AG09309 (cell line): Measurements from ENCODE around the gene AGRN.
"Not testable (repeated sequence)": the region's sequence is repeated elsewhere in the genome, so short reads cannot be mapped to it uniquely, and the experiment has no call there.

Source experiments
- DNase-seq: peaks from one replicate; pipeline ENCODE4 v3.0.0-alpha.2; 2010; ENCODE audit warnings: low read depth
- H3K4me3 ChIP-seq: 2 replicates; pipeline ENCODE4 v1.5.1; 2011; ENCODE audit warnings: mild to moderate bottlenecking, low read depth, low read length, moderate library complexity; ENCODE audit not compliant: control insufficient read depth
- CTCF ChIP-seq: IDR thresholded peaks from 2 replicates; pipeline ENCODE4 v1.5.1; 2011; ENCODE audit warnings: mild to moderate bottlenecking, low read depth, low read length, inconsistent platforms; ENCODE audit not compliant: insufficient read depth, control insufficient read depth; ENCODE audit errors: missing control alignments

AGRN gene

GRCh38 chr1:1011396-1011949, 8.4 kb upstream of the AGRN start:
- DNase-seq, result no peak
- H3K4me3 ChIP-seq, result no peak overlapping the region
- no peak for TF ChIP-seq CTCF

- H3K4me3 ChIP-seq, result peak overlapping the region; percentile 59
Measured at GRCh38 chr1:1012736-1013104, 7.2 kb upstream of the AGRN start.

GRCh38 chr1:1013105-1013921, 6.6 kb upstream of the AGRN start, which contains the start of gene ISG15:
Gene ISG15 (plus strand): TSS chr1:1013497. CDS start chr1:1013574, 77 bp downstream.
- no peak for TF ChIP-seq CTCF
- DNase-seq, result peak; percentile 51
- H3K4me3 ChIP-seq, result peak within 1 kb of the TSS; percentile 59

More at GRCh38 chr1:1012736-1013104, 7.2 kb upstream of the AGRN start:
- DNase-seq, result not testable (repeated sequence)

GRCh38 chr1:1013922-1014648, 5.8 kb upstream of the AGRN start:
- peak overlapping the region; percentile 59 for H3K4me3 ChIP-seq
- no peak for TF ChIP-seq CTCF
- no peak for DNase-seq

- DNase-seq, result no peak
- H3K4me3 ChIP-seq, result no peak overlapping the region
- peak; percentile 43 for TF ChIP-seq CTCF
Measured at GRCh38 chr1:1014799-1015681, 4.9 kb upstream of the AGRN start.

GRCh38 chr1:1017397-1018320, 2.3 kb upstream of the AGRN start:
- DNase-seq, H3K4me3 ChIP-seq: not testable (repeated sequence)

- H3K4me3 ChIP-seq, DNase-seq: not testable (repeated sequence)
Measured at GRCh38 chr1:1018321-1018685, 1.6 kb upstream of the AGRN start.
